Measurements from ENCODE around the gene RXRB. TPM values are rescaled to one million over a fixed set of nuclear protein-coding genes. Genes with fewer than 3 reads are reported as not detected.
"Not testable (repeated sequence)": the region's sequence is repeated elsewhere in the genome, so short reads cannot be mapped to it uniquely, and the experiment has no call there.

Gene RXRB
- polyA plus RNA-seq, 3 donors = 4.5 to 74.5 (median 5.1) TPM

DNA sequence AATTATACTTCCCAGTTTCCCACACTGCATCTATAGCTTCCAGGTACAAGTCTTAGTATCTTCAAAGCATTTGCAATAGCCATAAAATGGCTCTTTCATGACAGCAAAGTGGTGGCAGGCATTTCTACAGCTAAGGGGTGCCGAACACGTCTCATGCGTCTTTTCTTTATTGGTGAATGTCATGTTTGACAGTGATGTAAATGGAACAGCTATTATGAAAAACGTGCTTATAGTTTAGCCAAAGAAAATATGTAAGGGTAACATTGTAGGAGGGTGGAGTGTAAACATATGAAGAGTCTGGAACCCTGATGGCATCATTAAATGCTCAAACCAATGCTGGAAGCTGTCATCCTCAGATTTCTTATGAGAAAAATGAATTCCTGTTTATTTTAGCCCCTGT lies 46.1 kb downstream of the RXRB start:
- TF ChIP-seq, protein P1, sequence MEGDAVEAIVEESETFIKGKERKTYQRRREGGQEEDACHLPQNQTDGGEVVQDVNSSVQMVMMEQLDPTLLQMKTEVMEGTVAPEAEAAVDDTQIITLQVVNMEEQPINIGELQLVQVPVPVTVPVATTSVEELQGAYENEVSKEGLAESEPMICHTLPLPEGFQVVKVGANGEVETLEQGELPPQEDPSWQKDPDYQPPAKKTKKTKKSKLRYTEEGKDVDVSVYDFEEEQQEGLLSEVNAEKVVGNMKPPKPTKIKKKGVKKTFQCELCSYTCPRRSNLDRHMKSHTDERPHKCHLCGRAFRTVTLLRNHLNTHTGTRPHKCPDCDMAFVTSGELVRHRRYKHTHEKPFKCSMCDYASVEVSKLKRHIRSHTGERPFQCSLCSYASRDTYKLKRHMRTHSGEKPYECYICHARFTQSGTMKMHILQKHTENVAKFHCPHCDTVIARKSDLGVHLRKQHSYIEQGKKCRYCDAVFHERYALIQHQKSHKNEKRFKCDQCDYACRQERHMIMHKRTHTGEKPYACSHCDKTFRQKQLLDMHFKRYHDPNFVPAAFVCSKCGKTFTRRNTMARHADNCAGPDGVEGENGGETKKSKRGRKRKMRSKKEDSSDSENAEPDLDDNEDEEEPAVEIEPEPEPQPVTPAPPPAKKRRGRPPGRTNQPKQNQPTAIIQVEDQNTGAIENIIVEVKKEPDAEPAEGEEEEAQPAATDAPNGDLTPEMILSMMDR (IDR thresholded peaks at IDR 0.05) = no peak
- intact Hi-C loops (cut with micrococcal nuclease) = no loop called here
- peaks cover 9 to 26% (median 18%) of the 10 kb centered on the region in 7 donors for H3K9me3 Mint-ChIP-seq
- H3K27ac Mint-ChIP-seq = no peak overlapping the region
- 100% methylated on average over 3 of the region's 4 CpGs for whole genome bisulfite sequencing (ENCODE audit: insufficient coverage)
- H3K9me3 ChIP-seq (replicated peaks in 1 of 2; ENCODE audit: control insufficient read depth in 1 of 2, insufficient read depth in 1 of 2, low read length in 2 of 2) = peaks cover 11 to 15% of the 10 kb centered on the region in 2 donors
- H4K20me1 ChIP-seq (ENCODE audit: insufficient read depth, low read length) = no peaks in the 10 kb centered on the region
- H3K4me2 ChIP-seq (replicated peaks; ENCODE audit: extremely low read depth, low read length, poor library complexity, severe bottlenecking) = no peak overlapping the region
- H3K4me1 Mint-ChIP-seq = no peaks in the 10 kb centered on the region
- H3K4me3 ChIP-seq (replicated peaks in 1 of 3; ENCODE audit: low read depth in 2 of 3, low read length in 3 of 3) = no peak overlapping the region
- H3K4me1 ChIP-seq (ENCODE audit: control insufficient read depth in 1 of 2, insufficient read depth in 2 of 2, low read length in 2 of 2) = no peaks in the 10 kb centered on the region
- no peak overlapping the region for H2AFZ ChIP-seq (ENCODE audit: insufficient read depth, low read depth, low read length, poor library complexity, severe bottlenecking)
- peaks cover 2 to 9% (median 4%) of the 10 kb centered on the region in 3 donors for H3K27me3 Mint-ChIP-seq (ENCODE audit: low read depth in 3 of 3)
- no peak overlapping the region for H3K27ac ChIP-seq (ENCODE audit: low read depth in 1 of 2, low read length in 2 of 2)
- no peaks in the 10 kb centered on the region for H3K36me3 ChIP-seq (replicated peaks in 1 of 2; ENCODE audit: control insufficient read depth in 1 of 2, insufficient read depth in 2 of 2, low read length in 2 of 2)
- H3K9ac ChIP-seq (ENCODE audit: insufficient read depth, low read length, poor library complexity, severe bottlenecking) = no peak overlapping the region
- H3K4me3 Mint-ChIP-seq = no peak overlapping the region
- no peaks in the 10 kb centered on the region for H3K36me3 Mint-ChIP-seq
- peaks cover 2 to 5% of the 10 kb centered on the region in 2 donors for H3K27me3 ChIP-seq (ENCODE audit: control insufficient read depth in 2 of 2, insufficient read depth in 2 of 2, low read length in 2 of 2)
- H3K79me2 ChIP-seq (ENCODE audit: insufficient read depth, low read length) = no peaks in the 10 kb centered on the region
- no peak for DNase-seq

DNA sequence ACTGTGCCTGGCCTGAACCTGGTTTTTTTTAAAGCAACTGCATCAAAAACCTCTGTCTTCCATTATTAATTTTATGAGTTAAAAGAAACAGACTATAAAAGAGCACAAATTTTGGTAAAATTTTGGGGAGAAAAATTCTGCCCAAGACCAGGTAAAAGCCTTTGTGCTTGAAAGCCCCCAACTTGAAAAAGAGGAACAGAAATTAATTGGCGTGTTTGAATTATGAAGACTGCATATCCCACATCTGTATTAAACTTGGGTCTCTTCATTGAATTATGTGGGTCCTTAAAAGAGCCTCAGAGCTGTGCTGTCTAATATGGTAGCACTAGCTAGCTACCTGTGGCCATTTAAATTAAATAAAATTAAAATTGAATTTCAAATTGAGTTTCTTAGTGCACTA lies 49.4 kb downstream of the RXRB start:
- H3K9ac ChIP-seq (ENCODE audit: insufficient read depth, low read length, poor library complexity, severe bottlenecking) = no peak overlapping the region
- peaks cover 11 to 15% of the 10 kb centered on the region in 2 donors for H3K9me3 ChIP-seq (replicated peaks in 1 of 2; ENCODE audit: control insufficient read depth in 1 of 2, insufficient read depth in 1 of 2, low read length in 2 of 2)
- H3K36me3 Mint-ChIP-seq = no peaks in the 10 kb centered on the region
- H2AFZ ChIP-seq (ENCODE audit: insufficient read depth, low read depth, low read length, poor library complexity, severe bottlenecking) = no peak overlapping the region
- H3K79me2 ChIP-seq (ENCODE audit: insufficient read depth, low read length) = no peaks in the 10 kb centered on the region
- no peak overlapping the region for H3K4me3 Mint-ChIP-seq
- WGBS (ENCODE audit: insufficient coverage) = no CpG with 5 or more reads among the region's 1 CpG
- no peaks in the 10 kb centered on the region for H3K4me1 ChIP-seq (ENCODE audit: control insufficient read depth in 1 of 2, insufficient read depth in 2 of 2, low read length in 2 of 2)
- TF ChIP-seq, protein P1 (IDR thresholded peaks at IDR 0.05) = no peak
- peaks cover 5% of the 10 kb centered on the region in 2 donors for H3K27me3 ChIP-seq (ENCODE audit: control insufficient read depth in 2 of 2, insufficient read depth in 2 of 2, low read length in 2 of 2)
- no peak for DNase-seq
- H3K27ac Mint-ChIP-seq = no peak overlapping the region
- peaks cover 7 to 12% (median 8%) of the 10 kb centered on the region in 3 donors for H3K27me3 Mint-ChIP-seq (ENCODE audit: low read depth in 3 of 3)
- no peaks in the 10 kb centered on the region for H4K20me1 ChIP-seq (ENCODE audit: insufficient read depth, low read length)
- intact Hi-C loops (cut with micrococcal nuclease) = no loop called here
- no peaks in the 10 kb centered on the region for H3K36me3 ChIP-seq (replicated peaks in 1 of 2; ENCODE audit: control insufficient read depth in 1 of 2, insufficient read depth in 2 of 2, low read length in 2 of 2)
- no peak overlapping the region for H3K4me2 ChIP-seq (replicated peaks; ENCODE audit: extremely low read depth, low read length, poor library complexity, severe bottlenecking)
- H3K4me3 ChIP-seq (replicated peaks in 1 of 3; ENCODE audit: low read depth in 2 of 3, low read length in 3 of 3) = no peak overlapping the region
- H3K9me3 Mint-ChIP-seq = peaks cover 9 to 26% (median 18%) of the 10 kb centered on the region in 7 donors
- no peak overlapping the region for H3K27ac ChIP-seq (ENCODE audit: low read depth in 1 of 2, low read length in 2 of 2)
- H3K4me1 Mint-ChIP-seq = no peaks in the 10 kb centered on the region

DNA sequence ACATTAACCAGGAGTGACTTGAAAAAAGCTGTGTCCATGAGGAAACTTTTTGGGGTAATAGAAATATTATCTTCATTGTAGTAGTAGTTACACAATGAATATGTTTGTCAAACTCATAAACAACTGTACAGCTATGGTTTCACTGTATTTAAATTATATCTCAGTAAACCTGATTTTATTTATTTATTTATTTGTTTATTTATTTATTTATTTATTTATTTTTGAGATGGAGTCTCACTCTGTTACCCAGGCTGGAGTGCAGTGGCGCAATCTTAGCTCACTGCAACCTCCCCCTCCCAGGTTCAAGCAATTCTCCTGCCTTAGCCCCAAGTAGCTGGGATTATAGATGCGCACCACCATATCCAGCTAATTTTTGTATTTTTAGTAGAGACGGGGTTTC lies 49.9 kb downstream of the RXRB start:
- H3K4me3 Mint-ChIP-seq = not testable (repeated sequence)

More for the DNA sequence above, 49.9 kb downstream of the RXRB start:
- H3K27ac ChIP-seq (ENCODE audit: low read depth in 1 of 2, low read length in 2 of 2); H3K27ac Mint-ChIP-seq; DNase-seq; H3K4me1 Mint-ChIP-seq; H3K27me3 ChIP-seq (ENCODE audit: control insufficient read depth in 2 of 2, insufficient read depth in 2 of 2, low read length in 2 of 2); H3K36me3 ChIP-seq (replicated peaks in 1 of 2; ENCODE audit: control insufficient read depth in 1 of 2, insufficient read depth in 2 of 2, low read length in 2 of 2); H3K4me3 ChIP-seq (replicated peaks in 1 of 3; ENCODE audit: low read depth in 2 of 3, low read length in 3 of 3); intact Hi-C loops (cut with micrococcal nuclease); H2AFZ ChIP-seq (ENCODE audit: insufficient read depth, low read depth, low read length, poor library complexity, severe bottlenecking); H3K4me1 ChIP-seq (ENCODE audit: control insufficient read depth in 1 of 2, insufficient read depth in 2 of 2, low read length in 2 of 2); H4K20me1 ChIP-seq (ENCODE audit: insufficient read depth, low read length); H3K4me2 ChIP-seq (replicated peaks; ENCODE audit: extremely low read depth, low read length, poor library complexity, severe bottlenecking); H3K79me2 ChIP-seq (ENCODE audit: insufficient read depth, low read length); H3K36me3 Mint-ChIP-seq; H3K9ac ChIP-seq (ENCODE audit: insufficient read depth, low read length, poor library complexity, severe bottlenecking): not testable (repeated sequence)
- peaks cover 11 to 15% of the 10 kb centered on the region in 2 donors for H3K9me3 ChIP-seq (replicated peaks in 1 of 2; ENCODE audit: control insufficient read depth in 1 of 2, insufficient read depth in 1 of 2, low read length in 2 of 2)
- Mint-ChIP-seq H3K9me3 (peaks cover 9 to 26% (median 18%) of the 10 kb centered on the region in 7 donors), H3K27me3 (ENCODE audit: low read depth in 3 of 3) (peaks cover 7 to 12% (median 8%) of the 10 kb centered on the region in 3 donors)
- no CpG with 5 or more reads among the region's 3 CpGs for WGBS (ENCODE audit: insufficient coverage)
